ENCODE results near the gene STK32C.

DNA sequence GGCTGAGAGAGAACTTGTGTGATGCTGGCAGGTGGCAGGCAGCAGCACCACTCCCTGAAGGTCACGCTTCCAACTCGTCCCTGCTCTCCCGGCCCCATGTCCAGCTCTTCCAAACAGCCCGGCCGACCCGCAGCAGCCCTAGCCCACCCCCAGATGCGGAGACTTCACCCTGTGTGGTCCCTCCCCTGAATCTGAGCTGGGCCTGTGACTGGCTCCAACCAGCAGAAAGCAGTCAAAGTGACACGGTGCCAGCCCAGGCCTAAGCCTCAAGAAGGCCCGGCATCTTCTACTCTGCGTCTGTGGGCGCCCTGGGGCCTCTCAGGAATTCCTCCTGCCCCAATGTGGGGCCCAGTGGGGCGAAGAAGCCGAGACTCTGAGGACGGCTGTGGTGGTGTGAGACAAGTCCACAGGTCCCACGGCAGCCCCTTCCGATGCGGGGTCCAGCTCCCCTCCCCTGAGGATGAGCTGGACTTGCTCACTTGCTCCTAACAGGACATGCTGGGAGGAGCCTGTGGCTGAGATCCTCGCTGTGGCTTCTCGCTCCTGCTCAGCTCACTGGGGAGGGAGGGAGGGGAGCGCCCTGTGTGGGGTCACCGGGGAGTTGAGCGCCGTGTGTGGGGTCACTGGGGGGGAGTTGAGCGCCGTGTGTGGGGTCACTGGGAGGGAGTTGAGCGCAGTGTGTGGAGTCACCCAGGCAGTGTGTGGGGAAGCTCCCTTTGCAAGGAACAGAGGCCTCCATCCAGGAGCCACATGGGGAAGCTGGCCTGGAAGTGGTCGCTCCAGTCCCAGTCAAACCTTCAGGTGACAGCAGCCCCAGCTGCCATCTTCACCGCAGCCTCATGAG, 9.5 kb downstream of the STK32C start:
- TF ChIP-seq CTCF (IDR thresholded peaks at IDR 0.05) = no peak
- no peak for TF ChIP-seq EP300 (IDR thresholded peaks at IDR 0.05)
- TF ChIP-seq POLR2AphosphoS5 (IDR thresholded peaks at IDR 0.05) = no peak
- TF ChIP-seq POLR2A (IDR thresholded peaks at IDR 0.05) = no peak
